Endometrial microvascular endothelial cells (primary cell): Measurements from ENCODE around the gene LPAR1. TPM values are rescaled to one million over a fixed set of nuclear protein-coding genes. Genes with fewer than 3 reads are reported as not detected.
"Not testable (repeated sequence)": the region's sequence is repeated elsewhere in the genome, so short reads cannot be mapped to it uniquely, and the experiment has no call there.

Source experiments
- in situ Hi-C: cut with HindIII; loops from 2 replicates; pipeline ENCODE4 v1.10.0; 2017; ENCODE audit warnings: low sequenced_read_pairs, low pct_unique_long_range_greater_than_20kb; ENCODE audit errors: inconsistent ontology term
- total RNA-seq: library from RNA; depleted of rRNA; stranded (reverse); fragments of >200 nt; gene quantifications from one replicate; pipeline ENCODE4 v1.2.3, GENCODE V29; 2015; ENCODE audit errors: inconsistent ontology term

LPAR1 gene
- 0.09 TPM for total RNA-seq

GRCh38 chr9:111038331-111039230, at the start of gene LPAR1:
TSS of gene LPAR1 (minus strand) at chr9:111038470. CDS start at chr9:110972117, 66,353 bp downstream.
- in situ Hi-C loops: no loop called here

- in situ Hi-C loops: no loop called here
These were observed 40.2 kb upstream of the LPAR1 start for GRCh38 chr9:111078391-111079038.

- in situ Hi-C loops: no loop called here
These were observed 38.2 kb upstream of the LPAR1 start for GRCh38 chr9:111076519-111076918.

GRCh38 chr9:111076042-111076441, 37.8 kb upstream of the LPAR1 start:
- in situ Hi-C loops: no loop called here

- in situ Hi-C loops: no loop called here
These were observed 36.1 kb upstream of the LPAR1 start for GRCh38 chr9:111074395-111074794.

- in situ Hi-C loops: no loop called here
These were observed 30.9 kb upstream of the LPAR1 start for GRCh38 chr9:111069183-111069582.

GRCh38 chr9:111068771-111069170, 30.5 kb upstream of the LPAR1 start:
- in situ Hi-C loops: no loop called here

- in situ Hi-C loops: no loop called here
These were observed 30.1 kb upstream of the LPAR1 start for GRCh38 chr9:111068383-111068730.

GRCh38 chr9:111066468-111066867, 28.2 kb upstream of the LPAR1 start:
- in situ Hi-C loops: no loop called here

- in situ Hi-C loops: no loop called here
These were observed 27.1 kb upstream of the LPAR1 start for GRCh38 chr9:111065414-111065813.

GRCh38 chr9:111064160-111064837, 26.0 kb upstream of the LPAR1 start:
- in situ Hi-C loops: no loop called here

- in situ Hi-C loops: no loop called here
These were observed 25.1 kb upstream of the LPAR1 start for GRCh38 chr9:111063332-111063731.

- in situ Hi-C loops: no loop called here
These were observed 19.9 kb upstream of the LPAR1 start for GRCh38 chr9:111058166-111058565.

- in situ Hi-C loops: no loop called here
These were observed 18.3 kb upstream of the LPAR1 start for GRCh38 chr9:111056538-111056937.

GRCh38 chr9:111052791-111053190, 14.5 kb upstream of the LPAR1 start:
- in situ Hi-C loops: no loop called here

GRCh38 chr9:111051400-111051799, 13.1 kb upstream of the LPAR1 start:
- in situ Hi-C loops: no loop called here

GRCh38 chr9:111050819-111051218, 12.5 kb upstream of the LPAR1 start:
- in situ Hi-C loops: no loop called here

- in situ Hi-C loops: not testable (repeated sequence)
These were observed 9.0 kb upstream of the LPAR1 start for GRCh38 chr9:111047287-111047686.

- in situ Hi-C loops: no loop called here
These were observed 3.6 kb upstream of the LPAR1 start for GRCh38 chr9:111041902-111042301.

- in situ Hi-C loops: no loop called here
These were observed 2.2 kb upstream of the LPAR1 start for GRCh38 chr9:111040494-111040893.
